Measurements from ENCODE around the gene NKIRAS1. TPM values are rescaled to one million over a fixed set of nuclear protein-coding genes. Genes with fewer than 3 reads are reported as not detected.

Gene NKIRAS1
- total RNA-seq, 2 experiments from 2014 or later = 3.2 to 3.8 TPM

DNA sequence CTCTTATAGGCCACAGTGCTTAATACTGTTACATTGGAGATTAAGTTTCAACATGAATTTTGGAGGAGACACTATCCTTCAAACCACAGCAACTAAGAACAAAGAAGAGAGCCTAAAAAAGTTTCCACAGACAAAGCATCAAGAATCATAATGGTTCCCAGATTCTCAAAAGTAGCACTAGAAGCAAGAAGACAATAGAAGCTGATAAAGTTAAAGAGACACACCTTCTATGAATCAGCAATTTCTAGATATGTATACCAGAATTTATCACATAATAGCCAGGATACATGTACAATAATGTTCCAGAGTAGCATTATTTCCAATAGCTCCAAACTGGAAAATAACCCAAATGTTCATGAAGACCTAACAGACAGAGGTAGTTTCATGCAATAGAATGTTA, 12.2 kb downstream of the NKIRAS1 start:
- Histone ChIP-seq H3K4me3 (ENCODE audit: low read length) (no peak overlapping the region), H3K4me1 (ENCODE audit: insufficient read depth, low read length) (no peaks in the 10 kb centered on the region), H3K9me3 (ENCODE audit: control insufficient read depth in 1 of 2, insufficient read depth in 1 of 2, low read length in 2 of 2) (no peaks in the 10 kb centered on the region), H3K27ac (ENCODE audit: low read depth in 1 of 2, low read length in 2 of 2) (no peak overlapping the region), H3K36me3 (ENCODE audit: insufficient read depth, low read length) (peaks cover 4% of the 10 kb centered on the region), H3K27me3 (ENCODE audit: control insufficient read depth in 1 of 2, insufficient read depth in 2 of 2, low read length in 2 of 2) (no peaks in the 10 kb centered on the region)
- H3K27me3 Mint-ChIP-seq = no peaks in the 10 kb centered on the region
- no peak overlapping the region for H3K4me3 Mint-ChIP-seq
- no peak for ATAC-seq (ENCODE audit: poor library complexity)
- DNase-seq = no peak
- intact Hi-C loops (cut with DNase I, micrococcal nuclease) = no loop called here
- ChIA-PET CTCF (no interaction called here), POLR2A (no interaction called here)
- H3K36me3 Mint-ChIP-seq (ENCODE audit: low read depth) = peaks cover 73% of the 10 kb centered on the region
- H3K27ac Mint-ChIP-seq = no peak overlapping the region
- no peaks in the 10 kb centered on the region for H3K9me3 Mint-ChIP-seq
- no peaks in the 10 kb centered on the region for H3K4me1 Mint-ChIP-seq (ENCODE audit: low read depth)
- TF ChIP-seq, protein P1, sequence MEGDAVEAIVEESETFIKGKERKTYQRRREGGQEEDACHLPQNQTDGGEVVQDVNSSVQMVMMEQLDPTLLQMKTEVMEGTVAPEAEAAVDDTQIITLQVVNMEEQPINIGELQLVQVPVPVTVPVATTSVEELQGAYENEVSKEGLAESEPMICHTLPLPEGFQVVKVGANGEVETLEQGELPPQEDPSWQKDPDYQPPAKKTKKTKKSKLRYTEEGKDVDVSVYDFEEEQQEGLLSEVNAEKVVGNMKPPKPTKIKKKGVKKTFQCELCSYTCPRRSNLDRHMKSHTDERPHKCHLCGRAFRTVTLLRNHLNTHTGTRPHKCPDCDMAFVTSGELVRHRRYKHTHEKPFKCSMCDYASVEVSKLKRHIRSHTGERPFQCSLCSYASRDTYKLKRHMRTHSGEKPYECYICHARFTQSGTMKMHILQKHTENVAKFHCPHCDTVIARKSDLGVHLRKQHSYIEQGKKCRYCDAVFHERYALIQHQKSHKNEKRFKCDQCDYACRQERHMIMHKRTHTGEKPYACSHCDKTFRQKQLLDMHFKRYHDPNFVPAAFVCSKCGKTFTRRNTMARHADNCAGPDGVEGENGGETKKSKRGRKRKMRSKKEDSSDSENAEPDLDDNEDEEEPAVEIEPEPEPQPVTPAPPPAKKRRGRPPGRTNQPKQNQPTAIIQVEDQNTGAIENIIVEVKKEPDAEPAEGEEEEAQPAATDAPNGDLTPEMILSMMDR (IDR thresholded peaks at IDR 0.05) = no peak

DNA sequence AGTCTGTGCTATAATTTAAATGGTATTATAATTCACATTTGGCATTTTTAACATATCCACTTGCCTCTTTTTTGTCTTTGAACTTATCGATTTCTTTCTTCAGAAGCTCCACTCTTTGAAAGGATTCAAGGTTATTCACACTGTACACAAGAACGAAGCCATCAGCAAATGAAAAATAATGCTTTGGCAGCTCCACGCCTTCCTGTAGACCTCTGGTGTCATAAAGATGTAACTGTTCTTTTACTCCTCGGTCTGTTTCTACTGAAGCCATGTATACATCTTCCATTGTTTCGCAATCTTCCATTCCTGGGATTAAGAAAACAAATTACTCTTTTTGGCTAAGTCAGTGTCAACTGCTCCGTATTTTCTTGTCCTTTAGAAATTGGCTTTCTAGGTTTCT, 16.0 kb downstream of the NKIRAS1 start:
- Histone ChIP-seq H3K27ac (ENCODE audit: low read depth in 1 of 2, low read length in 2 of 2) (no peak overlapping the region), H3K36me3 (ENCODE audit: insufficient read depth, low read length) (peaks cover 10% of the 10 kb centered on the region), H3K4me1 (ENCODE audit: insufficient read depth, low read length) (no peaks in the 10 kb centered on the region), H3K27me3 (ENCODE audit: control insufficient read depth in 1 of 2, insufficient read depth in 2 of 2, low read length in 2 of 2) (no peaks in the 10 kb centered on the region), H3K4me3 (ENCODE audit: low read length) (no peak overlapping the region), H3K9me3 (ENCODE audit: control insufficient read depth in 1 of 2, insufficient read depth in 1 of 2, low read length in 2 of 2) (no peaks in the 10 kb centered on the region)
- Mint-ChIP-seq H3K9me3 (no peaks in the 10 kb centered on the region), H3K4me3 (no peak overlapping the region), H3K27ac (no peak overlapping the region), H3K36me3 (ENCODE audit: low read depth) (peaks cover 75% of the 10 kb centered on the region), H3K4me1 (ENCODE audit: low read depth) (no peaks in the 10 kb centered on the region), H3K27me3 (no peaks in the 10 kb centered on the region)
- ChIA-PET CTCF (interaction anchor here (0.5 kb wide), 1 partner anchor 73 kb away, joined by 3 read pairs; no protein-coding TSS in a partner anchor), POLR2A (interaction anchor here (1.4 kb wide), 1 partner anchor 16 kb away, joined by 5 read pairs; the partner anchor contains the start of genes NKIRAS1 and RPL15)
- TF ChIP-seq, protein P1 (IDR thresholded peaks at IDR 0.05) = no peak
- intact Hi-C loops (cut with DNase I, micrococcal nuclease) = no loop called here
- DNase-seq (no peak), ATAC-seq (ENCODE audit: poor library complexity) (no peak)

DNA sequence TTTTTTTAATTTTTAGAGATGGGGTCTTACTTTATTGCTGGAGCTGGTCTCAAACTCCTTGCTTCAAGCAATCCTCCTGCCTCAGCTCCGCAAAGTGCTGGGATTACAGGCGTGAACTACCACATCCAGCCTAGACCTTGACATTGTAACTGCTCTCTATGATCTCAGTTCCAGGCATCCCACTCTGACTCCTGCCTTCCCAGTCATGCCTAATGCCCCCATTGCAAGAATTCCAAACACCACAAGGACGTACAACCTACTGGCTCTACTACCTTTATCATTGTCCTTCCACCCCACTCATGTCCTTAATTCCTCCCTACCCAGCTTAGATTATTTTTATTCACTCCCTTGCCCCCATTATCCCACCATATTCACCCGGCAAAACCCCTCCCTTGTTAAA, 21.6 kb downstream of the NKIRAS1 start:
- POLR2A ChIA-PET = no interaction called here
- intact Hi-C loops (cut with DNase I, micrococcal nuclease) = no loop called here
- peaks cover 82% of the 10 kb centered on the region for H3K36me3 Mint-ChIP-seq (ENCODE audit: low read depth)

More for the DNA sequence above, 21.6 kb downstream of the NKIRAS1 start:
- H3K4me3 ChIP-seq (ENCODE audit: low read length) = no peak overlapping the region
- ATAC-seq (ENCODE audit: poor library complexity) (no peak), DNase-seq (no peak)
- no peaks in the 10 kb centered on the region for H3K27me3 Mint-ChIP-seq
- TF ChIP-seq, protein P1 (IDR thresholded peaks at IDR 0.05) = no peak
- no peaks in the 10 kb centered on the region for H3K9me3 ChIP-seq (ENCODE audit: control insufficient read depth in 1 of 2, insufficient read depth in 1 of 2, low read length in 2 of 2)
- H3K27ac Mint-ChIP-seq = no peak overlapping the region
- CTCF ChIA-PET = no interaction called here
- no peak overlapping the region for H3K4me3 Mint-ChIP-seq
- H3K4me1 Mint-ChIP-seq (ENCODE audit: low read depth) = peaks cover 4% of the 10 kb centered on the region
- peaks cover 25% of the 10 kb centered on the region for H3K36me3 ChIP-seq (ENCODE audit: insufficient read depth, low read length)
- no peaks in the 10 kb centered on the region for H3K4me1 ChIP-seq (ENCODE audit: insufficient read depth, low read length)
- no peak overlapping the region for H3K27ac ChIP-seq (ENCODE audit: low read depth in 1 of 2, low read length in 2 of 2)
- H3K27me3 ChIP-seq (ENCODE audit: control insufficient read depth in 1 of 2, insufficient read depth in 2 of 2, low read length in 2 of 2) = no peaks in the 10 kb centered on the region
- no peaks in the 10 kb centered on the region for H3K9me3 Mint-ChIP-seq
